ENCODE results near the gene PARD3.

Gene PARD3

GRCh38 chr10:34121125-34121753 lies 693.9 kb downstream of the PARD3 start:
- no peak for DNase-seq
- no peaks in the 10 kb centered on the region for H3K36me3 ChIP-seq
- H3K27ac ChIP-seq, result no peak overlapping the region
- no peaks in the 10 kb centered on the region for H3K27me3 ChIP-seq (ENCODE audit: insufficient read depth, low read depth, severe bottlenecking)
- H3K9me3 ChIP-seq (ENCODE audit: severe bottlenecking), result no peaks in the 10 kb centered on the region
- no peak for TF ChIP-seq CTCF (IDR thresholded peaks at IDR 0.05; ENCODE audit: low read depth, low read length)
- no peak overlapping the region for H3K4me3 ChIP-seq (ENCODE audit: low read depth, low read length)

DNA sequence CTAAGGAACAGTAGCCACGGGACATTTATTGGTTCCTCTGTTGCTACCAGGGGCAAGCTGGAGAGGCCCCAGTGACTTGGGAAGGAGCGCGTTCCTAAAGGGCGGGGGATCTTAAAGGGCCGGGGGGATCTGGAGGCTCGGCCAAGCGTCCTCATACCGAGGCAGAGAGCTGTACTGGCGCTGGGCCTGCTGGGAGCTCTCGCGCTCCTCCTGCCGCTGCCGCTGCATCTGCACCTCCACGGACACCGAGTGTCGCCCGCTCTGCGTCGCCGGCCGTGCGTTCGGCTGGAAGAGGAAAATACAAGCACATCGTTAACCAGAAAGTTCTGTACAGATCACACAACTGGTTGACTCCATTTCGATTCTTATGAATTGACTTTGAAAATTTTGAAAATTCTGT lies 695.6 kb downstream of the PARD3 start:
- DNase-seq, result no peak
- Histone ChIP-seq H3K9me3 (ENCODE audit: severe bottlenecking) (no peaks in the 10 kb centered on the region), H3K27me3 (ENCODE audit: insufficient read depth, low read depth, severe bottlenecking) (no peaks in the 10 kb centered on the region), H3K4me3 (ENCODE audit: low read depth, low read length) (no peak overlapping the region), H3K27ac (no peak overlapping the region), H3K36me3 (no peaks in the 10 kb centered on the region)
- TF ChIP-seq CTCF (IDR thresholded peaks at IDR 0.05; ENCODE audit: low read depth, low read length), result no peak

- no peak for TF ChIP-seq CTCF (IDR thresholded peaks at IDR 0.05; ENCODE audit: low read depth, low read length)
- Histone ChIP-seq H3K36me3 (no peaks in the 10 kb centered on the region), H3K4me3 (ENCODE audit: low read depth, low read length) (no peak overlapping the region), H3K9me3 (ENCODE audit: severe bottlenecking) (no peaks in the 10 kb centered on the region), H3K27me3 (ENCODE audit: insufficient read depth, low read depth, severe bottlenecking) (no peaks in the 10 kb centered on the region), H3K27ac (no peak overlapping the region)
- DNase-seq, result no peak
These were observed 698.3 kb downstream of the PARD3 start for GRCh38 chr10:34116681-34117271.

GRCh38 chr10:34116220-34116641 lies 698.9 kb downstream of the PARD3 start:
- TF ChIP-seq CTCF (IDR thresholded peaks at IDR 0.05; ENCODE audit: low read depth, low read length), result no peak

GRCh38 chr10:34114914-34115313 lies 700.2 kb downstream of the PARD3 start:
- no peaks in the 10 kb centered on the region for H3K27me3 ChIP-seq (ENCODE audit: insufficient read depth, low read depth, severe bottlenecking)
- H3K27ac ChIP-seq, result no peak overlapping the region
- H3K9me3 ChIP-seq (ENCODE audit: severe bottlenecking), result no peaks in the 10 kb centered on the region
- H3K4me3 ChIP-seq (ENCODE audit: low read depth, low read length), result no peak overlapping the region
- no peak for DNase-seq
- TF ChIP-seq CTCF (IDR thresholded peaks at IDR 0.05; ENCODE audit: low read depth, low read length), result no peak
- no peaks in the 10 kb centered on the region for H3K36me3 ChIP-seq

More at GRCh38 chr10:34116220-34116641, 698.9 kb downstream of the PARD3 start:
- Histone ChIP-seq H3K9me3 (ENCODE audit: severe bottlenecking) (no peaks in the 10 kb centered on the region), H3K36me3 (no peaks in the 10 kb centered on the region), H3K4me3 (ENCODE audit: low read depth, low read length) (no peak overlapping the region), H3K27ac (no peak overlapping the region), H3K27me3 (ENCODE audit: insufficient read depth, low read depth, severe bottlenecking) (no peaks in the 10 kb centered on the region)
- no peak for DNase-seq

All from WERI-Rb-1 (cell line).